HAP-1 (cell line): Measurements from ENCODE around the gene PRPF6.

ENCODE experiments used
- DNase-seq, 2 experiments: peaks; one replicate each; pipeline ENCODE4 v3.0.0-alpha.2; 2016 to 2020; ENCODE audit warnings: low spot score in 2 of 2
- H3K27me3 ChIP-seq: fragments of 250-450 bp; sonication (Bioruptor Pico); 2 replicates; pipeline ENCODE4 v1.5.1; 2020; ENCODE audit warnings: low read depth, mild to moderate bottlenecking, moderate library complexity
- H3K36me3 ChIP-seq: fragments of 250-450 bp; sonication (Bioruptor Pico); replicated peaks from 2 replicates; pipeline ENCODE4 v1.5.1; 2020; ENCODE audit warnings: mild to moderate bottlenecking
- H3K4me1 ChIP-seq: fragments of 250-450 bp; sonication (Bioruptor Pico); 2 replicates; pipeline ENCODE4 v1.5.1; 2020; ENCODE audit warnings: mild to moderate bottlenecking
- H3K4me3 ChIP-seq: fragments of 250-450 bp; sonication (Bioruptor Pico); 2 replicates; pipeline ENCODE4 v1.5.1; 2020; ENCODE audit warnings: mild to moderate bottlenecking, moderate library complexity
- H3K9me3 ChIP-seq: fragments of 250-450 bp; sonication (Bioruptor Pico); 2 replicates; pipeline ENCODE4 v1.5.1; 2020; ENCODE audit warnings: mild to moderate bottlenecking, moderate library complexity
- in situ Hi-C: fragments of 300-500 bp; cut with MboI; formaldehyde crosslinking; loops from 3 replicates; pipeline ENCODE4 v1.14.3; 2020; ENCODE audit warnings: low sequenced_read_pairs, inconsistent platforms, mixed read lengths

PRPF6 gene

GRCh38 chr20:63980806-63981728 is at the start of gene PRPF6:
Gene PRPF6 (plus strand): TSS chr20:63981132. CDS start chr20:63981246, 114 bp downstream.
- Histone ChIP-seq H3K9me3 (no peaks in the 10 kb centered on the region), H3K4me1 (peaks cover 11% of the 10 kb centered on the region), H3K4me3 (peak within 1 kb of the TSS; percentile 88), H3K36me3 (peaks cover 24% of the 10 kb centered on the region), H3K27me3 (no peaks in the 10 kb centered on the region)
- DNase-seq = peak; percentile 95 to 98
- in situ Hi-C loops = no loop called here

- H3K4me3 ChIP-seq = no peak overlapping the region
- H3K36me3 ChIP-seq = peaks cover 76% of the 10 kb centered on the region
- no peaks in the 10 kb centered on the region for H3K4me1 ChIP-seq
- in situ Hi-C loops = no loop called here
- no peaks in the 10 kb centered on the region for H3K9me3 ChIP-seq
- DNase-seq = no peak
- no peaks in the 10 kb centered on the region for H3K27me3 ChIP-seq
Measured at GRCh38 chr20:63931735-63932134, 49.2 kb upstream of the PRPF6 start.

GRCh38 chr20:63932606-63933160 is 48.2 kb upstream of the PRPF6 start:
- Histone ChIP-seq H3K9me3 (no peaks in the 10 kb centered on the region), H3K36me3 (peaks cover 72% of the 10 kb centered on the region)
- in situ Hi-C loops = no loop called here

GRCh38 chr20:63933646-63934045 is 47.3 kb upstream of the PRPF6 start:
- in situ Hi-C loops = no loop called here
- H3K27me3 ChIP-seq = no peaks in the 10 kb centered on the region
- H3K4me3 ChIP-seq = no peak overlapping the region
- no peak for DNase-seq
- H3K36me3 ChIP-seq = peaks cover 63% of the 10 kb centered on the region
- no peaks in the 10 kb centered on the region for H3K9me3 ChIP-seq
- no peaks in the 10 kb centered on the region for H3K4me1 ChIP-seq

More at GRCh38 chr20:63932606-63933160, 48.2 kb upstream of the PRPF6 start:
- H3K4me3 ChIP-seq = no peak overlapping the region
- no peak for DNase-seq
- H3K27me3 ChIP-seq = no peaks in the 10 kb centered on the region
- no peaks in the 10 kb centered on the region for H3K4me1 ChIP-seq

- H3K4me1 ChIP-seq = no peaks in the 10 kb centered on the region
- in situ Hi-C loops = no loop called here
- no peaks in the 10 kb centered on the region for H3K27me3 ChIP-seq
- H3K36me3 ChIP-seq = peaks cover 59% of the 10 kb centered on the region
- no peak overlapping the region for H3K4me3 ChIP-seq
- H3K9me3 ChIP-seq = no peaks in the 10 kb centered on the region
- DNase-seq = no peak
Measured at GRCh38 chr20:63934271-63935068, 46.5 kb upstream of the PRPF6 start.

- in situ Hi-C loops = no loop called here
- no peak for DNase-seq
- Histone ChIP-seq H3K9me3 (no peaks in the 10 kb centered on the region), H3K27me3 (no peaks in the 10 kb centered on the region), H3K36me3 (peaks cover 60% of the 10 kb centered on the region), H3K4me1 (no peaks in the 10 kb centered on the region), H3K4me3 (no peak overlapping the region)
Measured at GRCh38 chr20:63935447-63935846, 45.5 kb upstream of the PRPF6 start.

- Histone ChIP-seq H3K4me1 (no peaks in the 10 kb centered on the region; the same call in 1 of the 2 replicates), H3K4me3 (no peak overlapping the region), H3K36me3 (peaks cover 51% of the 10 kb centered on the region), H3K27me3 (no peaks in the 10 kb centered on the region), H3K9me3 (no peaks in the 10 kb centered on the region)
- no peak for DNase-seq
- in situ Hi-C loops = no loop called here
Measured at GRCh38 chr20:63937596-63937995, 43.3 kb upstream of the PRPF6 start.

- in situ Hi-C loops = no loop called here
- H3K4me1 ChIP-seq = no peaks in the 10 kb centered on the region; the same call in 1 of the 2 replicates
- no peak overlapping the region for H3K4me3 ChIP-seq
- H3K9me3 ChIP-seq = no peaks in the 10 kb centered on the region
- no peak for DNase-seq
- H3K36me3 ChIP-seq = peaks cover 52% of the 10 kb centered on the region
- H3K27me3 ChIP-seq = no peaks in the 10 kb centered on the region
Measured at GRCh38 chr20:63939061-63939935, 41.6 kb upstream of the PRPF6 start.

GRCh38 chr20:63940071-63940471 is 40.9 kb upstream of the PRPF6 start:
- in situ Hi-C loops = no loop called here
- no peaks in the 10 kb centered on the region for H3K27me3 ChIP-seq
- no peak for DNase-seq
- no peaks in the 10 kb centered on the region for H3K9me3 ChIP-seq
- peaks cover 54% of the 10 kb centered on the region for H3K36me3 ChIP-seq
- no peak overlapping the region for H3K4me3 ChIP-seq
- no peaks in the 10 kb centered on the region; the same call in 1 of the 2 replicates for H3K4me1 ChIP-seq

- H3K27me3 ChIP-seq = no peaks in the 10 kb centered on the region
- DNase-seq = no peak
- peaks cover 56% of the 10 kb centered on the region for H3K36me3 ChIP-seq
- H3K9me3 ChIP-seq = no peaks in the 10 kb centered on the region
- in situ Hi-C loops = no loop called here
- no peak overlapping the region for H3K4me3 ChIP-seq
- H3K4me1 ChIP-seq = no peaks in the 10 kb centered on the region; the same call in 1 of the 2 replicates
Measured at GRCh38 chr20:63940472-63941266, 40.3 kb upstream of the PRPF6 start.

GRCh38 chr20:63941282-63942081 is 39.5 kb upstream of the PRPF6 start:
- DNase-seq = peak; percentile 47 to 87
- peaks cover 54% of the 10 kb centered on the region for H3K36me3 ChIP-seq
- H3K27me3 ChIP-seq = no peaks in the 10 kb centered on the region
- no peak overlapping the region for H3K4me3 ChIP-seq
- H3K4me1 ChIP-seq = no peaks in the 10 kb centered on the region; the same call in 1 of the 2 replicates
- H3K9me3 ChIP-seq = no peaks in the 10 kb centered on the region
- in situ Hi-C loops = no loop called here
